Body of pancreas (tissue), 4 donors: ENCODE results near the gene RAD50. TPM values are rescaled to one million over a fixed set of nuclear protein-coding genes. Genes with fewer than 3 reads are reported as not detected.

ENCODE experiments used
- ATAC-seq: fragments of 150-250 bp; one replicate; pipeline ENCODE4 v1.9.1; 2016
- DNase-seq, 4 donors: peaks; one replicate each; pipeline ENCODE4 v3.0.0-alpha.2; 2019
- H3K27ac ChIP-seq, 4 donors: fragments of 200-600 bp; sonication (generic); 1 replicate in 3 of 4; 2 replicates in 1 of 4; pipeline versions ENCODE4 v1.5.1 to v1.6.1; 2016 to 2019; ENCODE audit warnings: mild to moderate bottlenecking in 1 of 4, mixed read lengths in 1 of 4, moderate library complexity in 1 of 4
- H3K27me3 ChIP-seq, 2 donors: fragments of 200-600 bp; sonication (generic); one replicate each; pipeline ENCODE4 v1.6.0; 2016; ENCODE audit warnings: mild to moderate bottlenecking in 1 of 2
- H3K36me3 ChIP-seq, 2 donors: fragments of 200-600 bp; sonication (generic); replicated peaks in 1 of 2; 2 replicates each; pipeline ENCODE4 v1.5.1; 2016; ENCODE audit warnings: low read depth in 2 of 2; ENCODE audit not compliant: insufficient read depth in 1 of 2
- H3K4me1 ChIP-seq: fragments of 200-600 bp; sonication (generic); one replicate; pipeline ENCODE4 v1.6.0; 2016
- H3K4me3 ChIP-seq, 2 donors: fragments of 200-600 bp; sonication (generic); 1 replicate in 1 of 2; 2 replicates in 1 of 2; pipeline ENCODE4 v1.5.1; 2016 to 2019
- H3K9me3 ChIP-seq, 3 donors: fragments of 200-600 bp; sonication (generic); 1 replicate in 2 of 3; 2 replicates in 1 of 3; pipeline ENCODE4 v1.5.1; 2016
- CTCF ChIP-seq, 7 experiments: fragments of 450-650 bp in 4 of 7; fragments of 200-600 bp in 3 of 7; sonication (generic) in 3 of 7; IDR thresholded peaks; one replicate each; pipeline ENCODE4 v1.5.1; 2016 to 2019; ENCODE audit warnings: antibody characterized with exemption in 7 of 7
- POLR2A ChIP-seq, 3 donors: fragments of 450-650 bp; IDR thresholded peaks; one replicate each; pipeline ENCODE4 v1.6.1; 2016; ENCODE audit warnings: antibody characterized with exemption in 3 of 3, mild to moderate bottlenecking in 2 of 3
- WGBS, 2 donors: methylation state at CpG; one replicate each; pipeline ENCODE4 v1.1.5; 2017; 5-methylcytosine and 5-hydroxymethylcytosine counted together
- intact Hi-C: fragments of 100-400 bp; cut with DNase I; formaldehyde crosslinking; loops from one replicate; pipeline ENCODE4 v1.15.1; 2023
- total RNA-seq, 2 donors: library from RNA; depleted of rRNA; stranded (reverse); fragments of >200 nt; gene quantifications; one replicate each; pipeline ENCODE4 v1.1.0, GENCODE V29; 2016

RAD50 gene
- total RNA-seq, 2 donors from 2014 or later: 18.7 to 42.5 TPM

- DNase-seq (no peak), ATAC-seq (no peak)
- no peak for TF ChIP-seq CTCF (IDR thresholded peaks at IDR 0.05)
- no peak for TF ChIP-seq POLR2A (IDR thresholded peaks at IDR 0.05)
- WGBS, 2 donors: 91 to 98% methylated on average over 3 of the region's 3 CpGs
- Histone ChIP-seq H3K36me3 (peaks cover 10 to 31% of the 10 kb centered on the region in 2 donors), H3K27ac (no peak overlapping the region), H3K27me3 (no peaks in the 10 kb centered on the region), H3K4me1 (no peaks in the 10 kb centered on the region), H3K4me3 (no peak overlapping the region), H3K9me3 (no peaks in the 10 kb centered on the region)
- intact Hi-C loops: no loop called here
Measured at GRCh38 chr5:132607095-132607494, 50.3 kb downstream of the RAD50 start.

GRCh38 chr5:132608107-132608506 lies 51.3 kb downstream of the RAD50 start:
- 82 to 89% methylated on average over 5 of the region's 5 CpGs for WGBS, 2 donors
- Histone ChIP-seq H3K27ac (no peak overlapping the region), H3K36me3 (peaks cover 10 to 31% of the 10 kb centered on the region in 2 donors), H3K27me3 (no peaks in the 10 kb centered on the region), H3K4me1 (no peaks in the 10 kb centered on the region), H3K4me3 (no peak overlapping the region), H3K9me3 (no peaks in the 10 kb centered on the region)
- intact Hi-C loops: no loop called here
- no peak for ATAC-seq
- no peak for DNase-seq
- TF ChIP-seq CTCF (IDR thresholded peaks at IDR 0.05) (no peak), POLR2A (IDR thresholded peaks at IDR 0.05) (no peak)

GRCh38 chr5:132611965-132612364 lies 55.2 kb downstream of the RAD50 start:
- DNase-seq: no peak
- Histone ChIP-seq H3K27ac (no peak overlapping the region), H3K27me3 (no peaks in the 10 kb centered on the region), H3K36me3 (peaks cover 0 to 19% of the 10 kb centered on the region in 2 donors), H3K4me3 (no peak overlapping the region), H3K4me1 (no peaks in the 10 kb centered on the region), H3K9me3 (no peaks in the 10 kb centered on the region)
- intact Hi-C loops: no loop called here
- no peak for ATAC-seq
- 93 to 97% methylated on average over 2 of the region's 2 CpGs for WGBS, 2 donors
- TF ChIP-seq POLR2A (IDR thresholded peaks at IDR 0.05): no peak
- no peak for TF ChIP-seq CTCF (IDR thresholded peaks at IDR 0.05)

- intact Hi-C loops: no loop called here
- Histone ChIP-seq H3K27me3 (no peaks in the 10 kb centered on the region), H3K4me3 (no peak overlapping the region), H3K27ac (no peak overlapping the region), H3K36me3 (peaks cover 0 to 23% of the 10 kb centered on the region in 2 donors), H3K9me3 (no peaks in the 10 kb centered on the region), H3K4me1 (no peaks in the 10 kb centered on the region)
- 69 to 80% methylated on average over 1 of the region's 1 CpG for WGBS, 2 donors
- DNase-seq: no peak
- TF ChIP-seq CTCF (IDR thresholded peaks at IDR 0.05) (no peak), POLR2A (IDR thresholded peaks at IDR 0.05) (no peak)
- ATAC-seq: no peak
Measured at GRCh38 chr5:132612846-132613245, 56.1 kb downstream of the RAD50 start.

- Histone ChIP-seq H3K36me3 (peaks cover 0 to 11% of the 10 kb centered on the region in 2 donors), H3K4me3 (no peak overlapping the region), H3K27me3 (no peaks in the 10 kb centered on the region), H3K9me3 (no peaks in the 10 kb centered on the region), H3K4me1 (peaks cover 12% of the 10 kb centered on the region), H3K27ac (no peak overlapping the region)
- no peak for ATAC-seq
- TF ChIP-seq CTCF (IDR thresholded peaks at IDR 0.05) (no peak), POLR2A (IDR thresholded peaks at IDR 0.05) (no peak)
- no peak for DNase-seq
- intact Hi-C loops: no loop called here
Measured at GRCh38 chr5:132621699-132622098, 64.9 kb downstream of the RAD50 start.
